Ovary (tissue), 9 donors: Measurements from ENCODE around the gene AGPAT2. TPM values are rescaled to one million over a fixed set of nuclear protein-coding genes. Genes with fewer than 3 reads are reported as not detected.

Experiments
- DNase-seq, 5 donors: peaks; one replicate each; pipeline ENCODE4 v3.0.0-alpha.2; 2019 to 2020
- H3K27ac ChIP-seq, 2 donors: fragments of 200-600 bp; one replicate each; pipeline versions ENCODE4 v1.5.1 to v1.8.0; 2019 to 2022
- H3K27me3 ChIP-seq: fragments of 200-600 bp; one replicate; pipeline ENCODE4 v1.8.0; 2022
- H3K36me3 ChIP-seq: fragments of 200-600 bp; sonication (generic); one replicate; pipeline ENCODE4 v1.5.1; 2019
- H3K4me1 ChIP-seq: one replicate; pipeline ENCODE4 v1.8.1; 2013; ENCODE audit warnings: mild to moderate bottlenecking, moderate library complexity; ENCODE audit not compliant: insufficient read depth
- H3K4me3 ChIP-seq: fragments of 200-600 bp; sonication (generic); one replicate; pipeline ENCODE4 v1.5.1; 2017
- H3K9me3 ChIP-seq, 2 donors: fragments of 200-600 bp in 1 of 2; sonication (generic) in 1 of 2; one replicate each; pipeline versions ENCODE4 v1.5.1 to v1.8.1; 2013 to 2019; ENCODE audit warnings: mild to moderate bottlenecking in 1 of 2, moderate library complexity in 1 of 2
- EP300 ChIP-seq: sonication (generic); formaldehyde crosslinking; IDR thresholded peaks from one replicate; pipeline ENCODE4 v1.6.1; 2017; ENCODE audit warnings: antibody characterized with exemption
- POLR2A ChIP-seq: fragments of 450-650 bp; IDR thresholded peaks from one replicate; pipeline ENCODE4 v1.6.1; 2017; ENCODE audit warnings: antibody characterized with exemption, mild to moderate bottlenecking, moderate library complexity
- WGBS, 3 donors: extraction: QIAGEN DNeasy Blood & Tissue Kit in 1 of 3; methylation state at CpG; one replicate each; pipeline versions ENCODE4 v1.1.5 to v1.1.7; 2013 to 2017; 5-methylcytosine and 5-hydroxymethylcytosine counted together
- intact Hi-C, 4 donors: fragments of 100-400 bp; cut with DNase I; formaldehyde crosslinking; loops; one replicate each; pipeline versions ENCODE4 v1.11.0 to v1.15.1; 2022 to 2023
- polyA plus RNA-seq, 2 donors: library from polyadenylated mRNA; stranded (reverse); fragments of 200-250 nt in 1 of 2; fragments of 350-450 nt in 1 of 2; fragmentation: Illumina TruSeq in 1 of 2; extraction: RNeasy Lipid Tissue Mini Kit (QIAGEN cat#74804) in 1 of 2; gene quantifications; one replicate each; pipeline ENCODE4 v1.2.3, GENCODE V29; 2013 to 2014
- total RNA-seq, 7 donors: library from RNA; depleted of rRNA in 2 of 7; stranded (reverse); fragments of >200 nt in 2 of 7; fragmentation: NEBNext Ultra II Directional in 3 of 7; extraction: Animal tissue kit (Norgen Biotek cat#: 25700) in 3 of 7; gene quantifications; one replicate each; pipeline versions ENCODE4 v1.1.0 to v1.2.4, GENCODE V29; 2016 to 2023
- TF ChIP-seq, protein P1 (sequence below), 3 donors: fragments of 450-650 bp in 2 of 3; fragments of 200-600 bp in 1 of 3; IDR thresholded peaks; one replicate each; pipeline versions ENCODE4 v1.5.1 to v1.8.0; 2016 to 2022; ENCODE audit warnings: antibody characterized with exemption in 3 of 3, mild to moderate bottlenecking in 1 of 3
- donor health status: DM: no; HTN: no; CAD: no; lungs with moderate emphysema.
- donor health status: DM: no; HTN: no; CAD: no.
- donor health status: Bipolar disorder and iron deficiency.
- donor health status: DM: yes; HTN: yes; CAD: no.
- donor health status: DM: no; HTN: no; CAD: no.
- donor health status: DM: yes; HTN: yes; CAD: no.

Gene AGPAT2
- total and polyA plus RNA-seq, 9 donors = 6.1 to 40.9 (median 23.9) TPM

GRCh38 chr9:136695435-136695895 is 8.2 kb upstream of the AGPAT2 start:
- no peak overlapping the region for H3K4me3 ChIP-seq
- TF ChIP-seq, protein P1, sequence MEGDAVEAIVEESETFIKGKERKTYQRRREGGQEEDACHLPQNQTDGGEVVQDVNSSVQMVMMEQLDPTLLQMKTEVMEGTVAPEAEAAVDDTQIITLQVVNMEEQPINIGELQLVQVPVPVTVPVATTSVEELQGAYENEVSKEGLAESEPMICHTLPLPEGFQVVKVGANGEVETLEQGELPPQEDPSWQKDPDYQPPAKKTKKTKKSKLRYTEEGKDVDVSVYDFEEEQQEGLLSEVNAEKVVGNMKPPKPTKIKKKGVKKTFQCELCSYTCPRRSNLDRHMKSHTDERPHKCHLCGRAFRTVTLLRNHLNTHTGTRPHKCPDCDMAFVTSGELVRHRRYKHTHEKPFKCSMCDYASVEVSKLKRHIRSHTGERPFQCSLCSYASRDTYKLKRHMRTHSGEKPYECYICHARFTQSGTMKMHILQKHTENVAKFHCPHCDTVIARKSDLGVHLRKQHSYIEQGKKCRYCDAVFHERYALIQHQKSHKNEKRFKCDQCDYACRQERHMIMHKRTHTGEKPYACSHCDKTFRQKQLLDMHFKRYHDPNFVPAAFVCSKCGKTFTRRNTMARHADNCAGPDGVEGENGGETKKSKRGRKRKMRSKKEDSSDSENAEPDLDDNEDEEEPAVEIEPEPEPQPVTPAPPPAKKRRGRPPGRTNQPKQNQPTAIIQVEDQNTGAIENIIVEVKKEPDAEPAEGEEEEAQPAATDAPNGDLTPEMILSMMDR (IDR thresholded peaks at IDR 0.05) = no peak
- TF ChIP-seq EP300 (no peak), POLR2A (no peak)
- H3K27me3 ChIP-seq = no peaks in the 10 kb centered on the region
- no peaks in the 10 kb centered on the region for H3K36me3 ChIP-seq
- intact Hi-C loops = no loop called here
- H3K27ac ChIP-seq = no peak overlapping the region
- 81 to 86% (median 86%) methylated on average over 10 of the region's 10 CpGs for WGBS, 3 donors
- H3K9me3 ChIP-seq = no peaks in the 10 kb centered on the region
- H3K4me1 ChIP-seq = peaks cover 3% of the 10 kb centered on the region
- peak in 1 of 5 donors; percentile 33 for DNase-seq

DNA sequence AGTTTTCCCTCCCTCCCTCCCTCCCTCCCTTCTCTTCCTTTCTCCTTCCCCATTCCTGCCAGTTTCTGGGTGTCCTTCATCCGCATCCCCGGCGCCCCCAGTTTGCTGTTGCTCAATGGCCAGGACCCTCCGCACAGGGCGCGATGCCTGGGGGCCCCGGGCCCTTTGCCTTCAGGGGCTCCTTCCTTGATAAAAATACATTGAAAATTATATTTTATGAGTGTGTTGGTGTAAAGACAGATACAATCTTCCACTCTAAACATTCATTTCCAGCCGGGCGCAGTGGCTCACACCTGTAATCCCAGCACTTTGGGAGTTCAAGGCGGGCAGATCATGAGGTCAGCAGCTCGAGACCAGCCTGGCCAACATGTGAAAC is 7.6 kb upstream of the AGPAT2 start:
- H3K27ac ChIP-seq = no peak overlapping the region
- TF ChIP-seq, protein P1 (IDR thresholded peaks at IDR 0.05) = no peak
- TF ChIP-seq EP300 (no peak), POLR2A (no peak)
- no peaks in the 10 kb centered on the region for H3K9me3 ChIP-seq
- DNase-seq = no peak
- 81 to 90% (median 85%) methylated on average over 11 of the region's 11 CpGs for WGBS, 3 donors
- H3K4me3 ChIP-seq = no peak overlapping the region
- intact Hi-C loops = no loop called here
- no peaks in the 10 kb centered on the region for H3K27me3 ChIP-seq
- peaks cover 3% of the 10 kb centered on the region for H3K4me1 ChIP-seq
- no peaks in the 10 kb centered on the region for H3K36me3 ChIP-seq

GRCh38 chr9:136694163-136694871 is 7.1 kb upstream of the AGPAT2 start:
- H3K4me1 ChIP-seq = peaks cover 3% of the 10 kb centered on the region
- WGBS, 3 donors = 37 to 46% (median 41%) methylated on average over 22 to 32 of the region's 32 CpGs
- no peak overlapping the region for H3K4me3 ChIP-seq
- DNase-seq = peak in 3 of 5 donors; percentile 39 to 54 (median 45)
- TF ChIP-seq, protein P1 (IDR thresholded peaks at IDR 0.05) = no peak
- TF ChIP-seq POLR2A (no peak), EP300 (no peak)
- H3K9me3 ChIP-seq = no peaks in the 10 kb centered on the region
- no peaks in the 10 kb centered on the region for H3K27me3 ChIP-seq
- intact Hi-C loops = no loop called here
- H3K36me3 ChIP-seq = no peaks in the 10 kb centered on the region
- H3K27ac ChIP-seq = no peak overlapping the region

DNA sequence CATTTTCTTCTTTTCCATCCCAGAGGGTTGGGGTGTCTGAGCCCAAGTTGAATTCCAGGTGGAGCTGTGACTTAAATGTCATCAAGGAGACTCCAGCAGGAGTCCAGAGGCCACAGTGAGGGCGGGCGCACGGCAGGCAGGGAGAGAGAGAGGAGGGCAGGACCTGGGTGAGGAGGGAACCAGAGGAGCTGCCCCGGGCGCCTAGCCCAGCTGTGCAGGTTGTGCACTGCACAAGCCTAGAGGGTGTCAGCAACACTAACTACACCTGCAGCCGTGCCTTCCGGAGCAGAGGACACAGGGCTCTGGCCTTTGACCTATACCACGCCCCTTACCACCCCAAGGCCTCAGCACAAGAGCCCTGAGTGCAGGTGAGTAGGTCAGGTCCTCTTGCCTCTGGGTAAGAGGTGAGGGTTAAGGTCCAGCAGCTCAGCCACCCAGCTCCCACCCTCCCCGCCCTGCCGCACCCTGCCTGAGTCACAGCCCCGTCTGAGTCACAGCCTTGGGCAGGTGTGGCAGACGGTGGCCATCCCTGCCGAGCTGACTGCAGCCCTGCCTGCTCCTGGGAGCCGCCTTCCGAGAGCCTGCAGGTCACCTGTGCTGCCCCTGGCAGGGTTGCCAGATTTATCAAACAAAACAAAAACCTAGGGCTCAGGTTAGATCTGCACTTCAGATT is 6.4 kb upstream of the AGPAT2 start:
- no peaks in the 10 kb centered on the region for H3K9me3 ChIP-seq
- no peaks in the 10 kb centered on the region for H3K27me3 ChIP-seq
- WGBS, 3 donors = 65 to 70% (median 68%) methylated on average over 14 to 15 of the region's 15 CpGs
- peak in 2 of 5 donors; percentile 17 to 33 for DNase-seq
- no peak overlapping the region for H3K27ac ChIP-seq
- H3K36me3 ChIP-seq = no peaks in the 10 kb centered on the region
- H3K4me1 ChIP-seq = peaks cover 3% of the 10 kb centered on the region
- TF ChIP-seq, protein P1 (IDR thresholded peaks at IDR 0.05) = no peak
- TF ChIP-seq EP300 (no peak), POLR2A (no peak)
- intact Hi-C loops = no loop called here
- H3K4me3 ChIP-seq = no peak overlapping the region
